GM12801 (cell line): ENCODE data around the gene ELP4.

Source experiments
- CTCF ChIP-seq: IDR thresholded peaks from one replicate; pipeline ENCODE4 v1.5.1; 2011; ENCODE audit warnings: control low read depth; ENCODE audit not compliant: insufficient read length; ENCODE audit errors: extremely low read depth

ELP4 gene

GRCh38 chr11:31651822-31652221 lies 142.3 kb downstream of the ELP4 start:
- TF ChIP-seq CTCF = no peak

GRCh38 chr11:31652528-31652927 lies 143.0 kb downstream of the ELP4 start:
- no peak for TF ChIP-seq CTCF

DNA sequence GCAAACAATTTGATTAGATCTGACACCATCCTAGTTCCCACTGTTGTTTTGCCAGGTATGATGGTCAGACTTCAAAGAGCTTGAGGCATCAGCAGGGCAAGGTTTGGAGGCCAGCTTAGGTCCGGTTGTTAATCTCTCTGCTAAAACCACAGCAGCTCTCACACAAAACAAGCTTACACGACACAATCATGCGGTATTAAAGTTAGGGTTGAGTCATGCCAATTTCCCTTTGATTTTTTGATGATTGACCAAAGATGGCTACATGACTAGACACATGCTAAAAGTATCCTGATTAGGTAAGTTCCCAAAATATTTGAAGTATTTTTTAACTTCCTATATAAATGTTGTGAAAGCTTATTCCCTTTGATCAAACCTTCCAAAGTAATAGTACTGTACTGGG lies 145.9 kb downstream of the ELP4 start:
- TF ChIP-seq CTCF = no peak

DNA sequence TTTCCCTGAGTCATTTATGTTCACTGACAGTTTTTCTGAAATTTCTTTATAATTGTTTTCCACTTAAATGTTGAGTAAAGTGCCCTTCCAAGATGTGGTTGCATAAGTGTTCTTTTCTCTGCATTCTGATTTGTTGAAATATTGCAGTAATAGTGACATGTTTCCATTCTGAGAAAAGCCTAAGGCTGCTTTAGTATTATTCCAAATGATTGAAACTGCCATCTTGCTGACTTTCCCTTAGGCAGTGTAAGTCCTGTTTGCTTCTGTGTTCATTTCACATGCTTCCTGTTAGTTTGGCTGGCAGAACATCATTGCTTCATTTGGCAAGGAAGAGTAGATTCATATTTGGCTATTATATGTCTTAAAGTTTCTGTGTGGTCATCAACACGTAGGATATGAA lies 146.5 kb downstream of the ELP4 start:
- TF ChIP-seq CTCF = no peak

- no peak for TF ChIP-seq CTCF
Observed at GRCh38 chr11:31657091-31657490, 147.5 kb downstream of the ELP4 start.

GRCh38 chr11:31664129-31664528 lies 154.6 kb downstream of the ELP4 start:
- TF ChIP-seq CTCF = no peak

DNA sequence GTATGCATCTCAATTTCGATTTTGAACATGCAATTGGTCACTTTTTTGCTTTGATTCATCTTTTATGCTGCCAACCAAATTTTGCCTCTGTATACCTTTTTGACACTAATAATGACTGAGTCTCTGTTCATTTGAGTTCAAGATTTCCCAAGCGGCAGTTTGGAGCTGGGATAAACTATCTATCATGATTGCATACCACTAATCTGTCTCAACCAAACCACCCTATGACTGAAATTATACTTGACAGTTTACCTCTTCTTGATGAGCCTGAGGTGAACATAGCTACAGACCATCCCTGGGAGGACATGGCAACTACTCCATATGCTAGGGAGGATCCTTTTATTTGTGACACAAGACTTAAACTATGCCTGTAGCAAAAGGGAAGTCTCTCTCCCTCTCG lies 155.4 kb downstream of the ELP4 start:
- no peak for TF ChIP-seq CTCF

DNA sequence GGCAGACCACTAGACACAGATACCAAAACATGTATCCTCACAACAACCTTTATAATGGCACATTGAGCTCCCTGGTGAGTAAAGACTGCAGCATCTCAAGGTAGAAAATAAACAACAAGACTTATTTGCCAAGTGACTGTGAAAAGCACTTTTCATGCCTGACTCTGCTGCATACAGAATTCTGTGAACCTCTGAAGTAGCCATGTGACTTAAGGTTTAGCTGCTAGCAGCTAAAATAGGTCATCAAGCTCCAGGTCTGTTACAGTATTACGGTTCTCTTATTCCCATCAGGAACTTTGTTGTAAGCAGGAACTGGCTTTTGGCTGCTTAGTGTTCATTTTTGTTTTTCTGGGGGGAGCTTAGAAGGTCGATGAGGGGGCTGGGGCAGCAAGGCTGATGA lies 162.1 kb downstream of the ELP4 start:
- no peak for TF ChIP-seq CTCF
